ENCODE data around the gene CELA3B.

Gene CELA3B

DNA sequence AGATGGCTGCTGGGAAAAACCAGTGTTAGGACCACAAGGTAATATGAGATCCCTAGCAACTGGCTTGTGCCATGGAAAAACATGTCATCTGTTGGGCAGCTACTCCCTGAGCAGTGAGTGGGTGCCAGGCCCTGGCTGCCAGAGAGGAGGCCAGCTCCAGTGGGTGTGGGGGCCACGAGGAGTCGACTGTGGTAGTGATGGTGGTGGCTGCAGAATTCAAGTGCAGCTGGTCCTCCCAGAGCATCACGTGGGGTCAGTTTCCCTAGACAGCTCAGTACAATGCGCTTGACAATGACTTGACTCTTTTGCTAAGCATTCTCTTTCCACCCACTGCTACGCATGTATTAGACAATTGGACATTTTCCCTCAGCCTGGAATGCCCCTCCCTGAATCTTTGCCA is 61.2 kb downstream of the CELA3B start:
- no peaks in the 10 kb centered on the region for H4K20me1 ChIP-seq (ENCODE audit: insufficient read depth, low read length)
- H3K27ac ChIP-seq (ENCODE audit: low read length) = no peak overlapping the region
- H3K79me2 ChIP-seq (ENCODE audit: low read length) = no peaks in the 10 kb centered on the region
- no peak for DNase-seq
- peaks cover 12% of the 10 kb centered on the region for H3K4me1 ChIP-seq (ENCODE audit: low read length)
- no peaks in the 10 kb centered on the region for H3K9me3 ChIP-seq (replicated peaks; ENCODE audit: insufficient read depth, low read length)
- H2AFZ ChIP-seq (ENCODE audit: low read length) = no peak overlapping the region
- H3K27me3 ChIP-seq (replicated peaks; ENCODE audit: insufficient read depth, low read length) = no peaks in the 10 kb centered on the region
- H3K4me3 ChIP-seq (ENCODE audit: low read length) = no peak overlapping the region
- TF ChIP-seq EZH2 (optimal IDR thresholded peaks at IDR 0.05; ENCODE audit: low read depth, low read length) (no peak), EZH2phosphoT487 (IDR thresholded peaks at IDR 0.05; ENCODE audit: low read length) (no peak)
- TF ChIP-seq, protein P1, sequence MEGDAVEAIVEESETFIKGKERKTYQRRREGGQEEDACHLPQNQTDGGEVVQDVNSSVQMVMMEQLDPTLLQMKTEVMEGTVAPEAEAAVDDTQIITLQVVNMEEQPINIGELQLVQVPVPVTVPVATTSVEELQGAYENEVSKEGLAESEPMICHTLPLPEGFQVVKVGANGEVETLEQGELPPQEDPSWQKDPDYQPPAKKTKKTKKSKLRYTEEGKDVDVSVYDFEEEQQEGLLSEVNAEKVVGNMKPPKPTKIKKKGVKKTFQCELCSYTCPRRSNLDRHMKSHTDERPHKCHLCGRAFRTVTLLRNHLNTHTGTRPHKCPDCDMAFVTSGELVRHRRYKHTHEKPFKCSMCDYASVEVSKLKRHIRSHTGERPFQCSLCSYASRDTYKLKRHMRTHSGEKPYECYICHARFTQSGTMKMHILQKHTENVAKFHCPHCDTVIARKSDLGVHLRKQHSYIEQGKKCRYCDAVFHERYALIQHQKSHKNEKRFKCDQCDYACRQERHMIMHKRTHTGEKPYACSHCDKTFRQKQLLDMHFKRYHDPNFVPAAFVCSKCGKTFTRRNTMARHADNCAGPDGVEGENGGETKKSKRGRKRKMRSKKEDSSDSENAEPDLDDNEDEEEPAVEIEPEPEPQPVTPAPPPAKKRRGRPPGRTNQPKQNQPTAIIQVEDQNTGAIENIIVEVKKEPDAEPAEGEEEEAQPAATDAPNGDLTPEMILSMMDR (IDR thresholded peaks at IDR 0.05; ENCODE audit: low read length) = no peak
- no peak overlapping the region for H3K4me2 ChIP-seq (ENCODE audit: low read depth, low read length)
- H3K9me2 ChIP-seq (replicated peaks; ENCODE audit: insufficient read depth, low read length) = no peaks in the 10 kb centered on the region
- H3K36me3 ChIP-seq (replicated peaks; ENCODE audit: insufficient read depth, low read length) = no peaks in the 10 kb centered on the region
- no peak overlapping the region for H3K9ac ChIP-seq (ENCODE audit: low read length)
- peaks cover 13% of the 10 kb centered on the region for H3F3A ChIP-seq (ENCODE audit: insufficient read depth, low read length)
